Stomach (tissue), 9 donors: ENCODE results near the gene TMEM132C. TPM values are rescaled to one million over a fixed set of nuclear protein-coding genes. Genes with fewer than 3 reads are reported as not detected.

ENCODE experiments used
- DNase-seq, 2 donors: peaks; one replicate each; pipeline versions ENCODE4 v3.0.0 to v3.0.0-alpha.2; 2013 to 2019
- H3K27ac ChIP-seq, 5 donors: fragments of 200-600 bp in 4 of 5; sonication (generic) in 4 of 5; one replicate each; pipeline ENCODE4 v1.5.1; 2013 to 2019; ENCODE audit warnings: mild to moderate bottlenecking in 1 of 5, moderate library complexity in 1 of 5
- H3K27me3 ChIP-seq, 3 donors: fragments of 200-600 bp; sonication (generic); one replicate each; pipeline ENCODE4 v1.5.1; 2017 to 2019; ENCODE audit warnings: mixed run types in 1 of 3
- H3K36me3 ChIP-seq, 4 donors: fragments of 200-600 bp; sonication (generic); 1 replicate in 3 of 4; 2 replicates in 1 of 4; pipeline ENCODE4 v1.5.1; 2016 to 2019
- H3K4me1 ChIP-seq, 4 donors: fragments of 200-600 bp; sonication (generic); one replicate each; pipeline ENCODE4 v1.5.1; 2016 to 2019
- H3K4me3 ChIP-seq, 4 donors: fragments of 200-600 bp; sonication (generic) in 3 of 4; one replicate each; pipeline ENCODE4 v1.5.1; 2016 to 2019; ENCODE audit warnings: mild to moderate bottlenecking in 1 of 4
- H3K9me3 ChIP-seq, 4 donors: fragments of 200-600 bp; sonication (generic); one replicate each; pipeline ENCODE4 v1.5.1; 2016 to 2019
- CTCF ChIP-seq, 7 experiments: fragments of 450-650 bp in 4 of 7; fragments of 200-600 bp in 3 of 7; sonication (generic) in 3 of 7; IDR thresholded peaks; one replicate each; pipeline ENCODE4 v1.5.1; 2016 to 2019; ENCODE audit warnings: antibody characterized with exemption in 7 of 7, control low read depth in 2 of 7, mild to moderate bottlenecking in 1 of 7
- EP300 ChIP-seq: sonication (generic); formaldehyde crosslinking; IDR thresholded peaks from one replicate; pipeline ENCODE4 v1.6.1; 2017; ENCODE audit warnings: antibody characterized with exemption
- POLR2A ChIP-seq, 4 donors: fragments of 450-650 bp; IDR thresholded peaks; one replicate each; pipeline ENCODE4 v1.6.1; 2016; ENCODE audit warnings: antibody characterized with exemption in 4 of 4, control low read depth in 2 of 4, mild to moderate bottlenecking in 1 of 4, moderate library complexity in 1 of 4
- POLR2AphosphoS5 ChIP-seq, 3 donors: sonication (generic); formaldehyde crosslinking; IDR thresholded peaks; one replicate each; pipeline ENCODE4 v1.6.1; 2016; ENCODE audit warnings: antibody characterized with exemption in 3 of 3
- WGBS, 5 donors: extraction: QIAGEN DNeasy Blood & Tissue Kit in 3 of 5; methylation state at CpG; one replicate each; pipeline versions ENCODE4 v1.1.5 to v1.1.7; 2013 to 2018; 5-methylcytosine and 5-hydroxymethylcytosine counted together
- intact Hi-C: fragments of 100-400 bp; cut with DNase I; formaldehyde crosslinking; loops from one replicate; pipeline ENCODE4 v1.15.1; 2023; ENCODE audit warnings: low total_unique reads
- polyA plus RNA-seq, 3 donors: library from polyadenylated mRNA; stranded (reverse); fragments of 200-250 nt; gene quantifications; one replicate each; pipeline ENCODE4 v1.2.3, GENCODE V29; 2013
- total RNA-seq, 5 donors: library from RNA; depleted of rRNA; stranded (reverse); fragments of >200 nt; gene quantifications; one replicate each; pipeline versions ENCODE4 v1.1.0 to v1.2.3, GENCODE V29; 2014 to 2016
- donor health status: healthy with polysubstance abuse.
- donor health status: Bipolar disorder and iron deficiency.
- donor health status: healthy.

The TMEM132C gene
- total and polyA plus RNA-seq, 8 donors: under 0.01 to 12.8 (median 0.94) TPM

- TF ChIP-seq POLR2AphosphoS5 (IDR thresholded peaks at IDR 0.05) (no peak), CTCF (IDR thresholded peaks at IDR 0.05) (no peak), POLR2A (IDR thresholded peaks at IDR 0.05) (no peak), EP300 (no peak)
- Histone ChIP-seq H3K27me3 (peaks cover 5 to 71% (median 25%) of the 10 kb centered on the region in 3 donors), H3K27ac (no peak overlapping the region), H3K36me3 (no peaks in the 10 kb centered on the region), H3K4me3 (peak overlapping the region; percentile 33 to 41 (median 38)), H3K9me3 (peaks cover 0 to 17% (median 10%) of the 10 kb centered on the region in 4 donors), H3K4me1 (peaks cover 4 to 26% (median 14%) of the 10 kb centered on the region in 4 donors)
- intact Hi-C loops: no loop called here
- 1 to 6% (median 3%) methylated on average over 21 to 32 of the region's 32 CpGs for WGBS, 5 donors
- DNase-seq: peak in 1 of 2 donors; percentile 12
Observed at GRCh38 chr12:128268379-128268995, 1.5 kb downstream of the TMEM132C start.

GRCh38 chr12:128269181-128269591 lies 2.2 kb downstream of the TMEM132C start:
- intact Hi-C loops: no loop called here

GRCh38 chr12:128276471-128276870 lies 9.5 kb downstream of the TMEM132C start:
- peaks cover 0 to 32% (median 14%) of the 10 kb centered on the region in 4 donors for H3K9me3 ChIP-seq
- no peaks in the 10 kb centered on the region for H3K27me3 ChIP-seq
- intact Hi-C loops: no loop called here
- no peaks in the 10 kb centered on the region for H3K4me1 ChIP-seq
- no peak for DNase-seq
- TF ChIP-seq EP300 (no peak), POLR2AphosphoS5 (IDR thresholded peaks at IDR 0.05) (no peak), CTCF (IDR thresholded peaks at IDR 0.05) (no peak), POLR2A (IDR thresholded peaks at IDR 0.05) (no peak)
- 59 to 78% (median 62%) methylated on average over 4 of the region's 4 CpGs for WGBS, 5 donors
- no peaks in the 10 kb centered on the region for H3K36me3 ChIP-seq
- no peak overlapping the region for H3K27ac ChIP-seq
- H3K4me3 ChIP-seq: no peak overlapping the region

More at GRCh38 chr12:128269181-128269591, 2.2 kb downstream of the TMEM132C start:
- peak overlapping the region in 1 of 4 donors; percentile 41 for H3K4me3 ChIP-seq
- H3K9me3 ChIP-seq: peaks cover 0 to 15% (median 8%) of the 10 kb centered on the region in 4 donors
- H3K27me3 ChIP-seq: peaks cover 5 to 68% (median 25%) of the 10 kb centered on the region in 3 donors
- DNase-seq: peak in 1 of 2 donors; percentile 27
- H3K36me3 ChIP-seq: no peaks in the 10 kb centered on the region
- no peak overlapping the region for H3K27ac ChIP-seq
- H3K4me1 ChIP-seq: peaks cover 4 to 26% (median 14%) of the 10 kb centered on the region in 4 donors
- TF ChIP-seq POLR2A (IDR thresholded peaks at IDR 0.05) (no peak), CTCF (IDR thresholded peaks at IDR 0.05) (no peak), EP300 (no peak), POLR2AphosphoS5 (IDR thresholded peaks at IDR 0.05) (no peak)
- WGBS, 5 donors: 6 to 8% (median 7%) methylated on average over 10 of the region's 10 CpGs

- H3K27ac ChIP-seq: no peak overlapping the region
- peaks cover 0 to 8% (median 4%) of the 10 kb centered on the region in 4 donors for H3K9me3 ChIP-seq
- TF ChIP-seq EP300: no peak
- TF ChIP-seq POLR2A (IDR thresholded peaks at IDR 0.05): no peak
- TF ChIP-seq CTCF (IDR thresholded peaks at IDR 0.05): no peak
- intact Hi-C loops: no loop called here
- 54 to 86% (median 69%) methylated on average over 1 of the region's 1 CpG for WGBS, 5 donors
- H3K4me3 ChIP-seq: no peak overlapping the region
- H3K27me3 ChIP-seq: no peaks in the 10 kb centered on the region
- DNase-seq: peak in 1 of 2 donors; percentile 16
- H3K36me3 ChIP-seq: no peaks in the 10 kb centered on the region
- H3K4me1 ChIP-seq: no peaks in the 10 kb centered on the region
Observed at GRCh38 chr12:128286970-128287369, 20.0 kb downstream of the TMEM132C start.
